Hepatocyte (in vitro differentiated cells): ENCODE data around the gene HECTD2.

Experiments used
- EZH2 ChIP-seq: fragments of 200-600 bp; sonication (generic); IDR thresholded peaks from 2 replicates; pipeline ENCODE4 v1.6.1; 2016; ENCODE audit warnings: antibody characterized with exemption, mild to moderate bottlenecking, borderline replicate concordance
- TF ChIP-seq, protein P1 (sequence below): fragments of 200-600 bp; sonication (generic); IDR thresholded peaks from 2 replicates; pipeline ENCODE4 v1.5.1; 2016; ENCODE audit warnings: antibody characterized with exemption, mild to moderate bottlenecking; ENCODE audit not compliant: poor library complexity

DNA sequence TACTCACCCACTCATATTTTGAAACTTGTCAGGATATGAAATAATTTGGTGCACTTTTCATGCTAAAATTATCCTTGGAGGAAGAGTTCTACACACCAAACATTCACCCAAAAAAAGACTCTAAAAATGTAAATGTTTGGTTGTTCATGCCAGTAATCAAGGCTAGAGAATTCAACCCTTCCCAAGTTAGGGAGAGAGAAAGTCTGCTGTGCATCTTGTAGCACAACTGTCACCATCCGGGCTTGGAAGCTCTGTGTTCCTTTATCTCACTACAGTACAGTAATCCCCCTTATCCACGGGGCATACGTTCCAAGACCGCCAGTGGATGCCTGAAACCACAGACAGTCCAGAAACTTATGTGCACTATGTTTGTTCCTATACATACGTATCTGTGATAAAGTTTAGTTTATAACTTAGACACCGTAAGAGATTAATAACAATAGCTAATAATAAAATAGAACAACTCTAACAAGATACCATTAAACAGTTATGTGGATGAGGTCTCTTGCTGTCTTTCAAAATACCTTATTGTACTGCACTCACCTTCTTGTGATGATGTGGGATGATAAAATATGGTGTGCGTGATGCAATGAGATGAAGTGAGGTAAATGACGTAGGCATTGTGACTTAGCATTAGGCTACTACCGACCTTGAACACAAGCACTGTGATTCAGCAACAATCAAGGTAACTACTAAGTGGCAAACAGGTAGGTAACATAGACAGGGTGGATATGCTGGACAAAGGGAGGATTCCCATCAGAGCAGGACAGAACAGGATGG is 24.6 kb upstream of the HECTD2 start:
- TF ChIP-seq, protein P1, sequence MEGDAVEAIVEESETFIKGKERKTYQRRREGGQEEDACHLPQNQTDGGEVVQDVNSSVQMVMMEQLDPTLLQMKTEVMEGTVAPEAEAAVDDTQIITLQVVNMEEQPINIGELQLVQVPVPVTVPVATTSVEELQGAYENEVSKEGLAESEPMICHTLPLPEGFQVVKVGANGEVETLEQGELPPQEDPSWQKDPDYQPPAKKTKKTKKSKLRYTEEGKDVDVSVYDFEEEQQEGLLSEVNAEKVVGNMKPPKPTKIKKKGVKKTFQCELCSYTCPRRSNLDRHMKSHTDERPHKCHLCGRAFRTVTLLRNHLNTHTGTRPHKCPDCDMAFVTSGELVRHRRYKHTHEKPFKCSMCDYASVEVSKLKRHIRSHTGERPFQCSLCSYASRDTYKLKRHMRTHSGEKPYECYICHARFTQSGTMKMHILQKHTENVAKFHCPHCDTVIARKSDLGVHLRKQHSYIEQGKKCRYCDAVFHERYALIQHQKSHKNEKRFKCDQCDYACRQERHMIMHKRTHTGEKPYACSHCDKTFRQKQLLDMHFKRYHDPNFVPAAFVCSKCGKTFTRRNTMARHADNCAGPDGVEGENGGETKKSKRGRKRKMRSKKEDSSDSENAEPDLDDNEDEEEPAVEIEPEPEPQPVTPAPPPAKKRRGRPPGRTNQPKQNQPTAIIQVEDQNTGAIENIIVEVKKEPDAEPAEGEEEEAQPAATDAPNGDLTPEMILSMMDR = no peak
- TF ChIP-seq EZH2 = no peak
